Esophagus muscularis mucosa (tissue), 4 donors: ENCODE results near the gene UBA5. TPM values are rescaled to one million over a fixed set of nuclear protein-coding genes. Genes with fewer than 3 reads are reported as not detected.

Experiments
- DNase-seq: peaks from one replicate; pipeline ENCODE4 v3.0.0-alpha.2; 2017; ENCODE audit errors: extremely low spot score
- H3K27ac ChIP-seq, 4 donors: fragments of 200-600 bp; sonication (generic); replicated peaks in 1 of 4; 1 replicate in 3 of 4; 2 replicates in 1 of 4; pipeline ENCODE4 v1.5.1; 2016 to 2019; ENCODE audit warnings: mild to moderate bottlenecking in 1 of 4
- H3K27me3 ChIP-seq, 4 donors: fragments of 200-600 bp; sonication (generic); one replicate each; pipeline versions ENCODE4 v1.5.1 to v1.6.0; 2016 to 2019
- H3K36me3 ChIP-seq, 4 donors: fragments of 200-600 bp; sonication (generic); one replicate each; pipeline ENCODE4 v1.5.1; 2016 to 2019
- H3K4me1 ChIP-seq, 4 donors: fragments of 200-600 bp; sonication (generic); one replicate each; pipeline ENCODE4 v1.5.1; 2016 to 2019
- H3K4me3 ChIP-seq, 4 donors: fragments of 200-600 bp; sonication (generic); 1 replicate in 2 of 4; 2 replicates in 2 of 4; pipeline ENCODE4 v1.5.1; 2016 to 2019; ENCODE audit warnings: mild to moderate bottlenecking in 4 of 4, moderate library complexity in 1 of 4
- H3K9me3 ChIP-seq, 4 donors: fragments of 200-600 bp; sonication (generic); 1 replicate in 3 of 4; 2 replicates in 1 of 4; pipeline ENCODE4 v1.5.1; 2016 to 2019
- CTCF ChIP-seq, 3 experiments: fragments of 200-600 bp in 2 of 3; fragments of 450-650 bp in 1 of 3; sonication (generic) in 2 of 3; IDR thresholded peaks; one replicate each; pipeline ENCODE4 v1.5.1; 2017 to 2019; ENCODE audit warnings: antibody characterized with exemption in 3 of 3, mild to moderate bottlenecking in 2 of 3, moderate library complexity in 1 of 3
- EP300 ChIP-seq: sonication (generic); formaldehyde crosslinking; IDR thresholded peaks from one replicate; pipeline ENCODE4 v1.6.1; 2017; ENCODE audit warnings: antibody characterized with exemption
- POLR2A ChIP-seq: fragments of 450-650 bp; IDR thresholded peaks from one replicate; pipeline ENCODE4 v1.6.1; 2017; ENCODE audit warnings: antibody characterized with exemption, moderate library complexity, mild to moderate bottlenecking, low read depth
- POLR2AphosphoS5 ChIP-seq, 2 donors: sonication (generic); formaldehyde crosslinking; IDR thresholded peaks; one replicate each; pipeline ENCODE4 v1.6.1; 2017; ENCODE audit warnings: antibody characterized with exemption in 2 of 2
- WGBS: methylation state at CpG from one replicate; pipeline ENCODE4 v1.1.5; 2018; 5-methylcytosine and 5-hydroxymethylcytosine counted together
- intact Hi-C: fragments of 100-400 bp; cut with DNase I; formaldehyde crosslinking; loops from one replicate; pipeline ENCODE4 v1.15.1; 2023
- total RNA-seq, 4 donors: library from RNA; depleted of rRNA; stranded (reverse); fragments of >200 nt; gene quantifications; one replicate each; pipeline versions ENCODE4 v1.1.0 to v1.2.1, GENCODE V29; 2016

The UBA5 gene
- total RNA-seq, 4 donors from 2014 or later: 23.7 to 42.2 (median 31.7) TPM

GRCh38 chr3:132660811-132661070 is 612 bp downstream of the UBA5 start:
- peak overlapping the region; percentile 90 to 96 (median 92) for H3K27ac ChIP-seq
- H3K9me3 ChIP-seq: no peaks in the 10 kb centered on the region
- no peak for TF ChIP-seq POLR2A
- TF ChIP-seq EP300: no peak
- no peak for TF ChIP-seq POLR2AphosphoS5 (IDR thresholded peaks at IDR 0.05)
- TF ChIP-seq CTCF (IDR thresholded peaks at IDR 0.05): no peak
- H3K4me1 ChIP-seq: peaks cover 46 to 64% (median 49%) of the 10 kb centered on the region in 4 donors
- intact Hi-C loops: loop anchor here (5.0 kb wide), 1 partner anchor 62 kb away; the partner anchor contains the start of gene NPHP3
- 1% methylated on average over 5 of the region's 5 CpGs for WGBS
- no peaks in the 10 kb centered on the region for H3K36me3 ChIP-seq
- no peak for DNase-seq
- H3K4me3 ChIP-seq: peak overlapping the region; percentile 76 to 96 (median 86)
- H3K27me3 ChIP-seq: no peaks in the 10 kb centered on the region

GRCh38 chr3:132661101-132661500 is 972 bp downstream of the UBA5 start:
- no peaks in the 10 kb centered on the region for H3K27me3 ChIP-seq
- intact Hi-C loops: loop anchor here (5.0 kb wide), 1 partner anchor 61 kb away; the partner anchor contains the start of gene NPHP3
- TF ChIP-seq CTCF (IDR thresholded peaks at IDR 0.05) (no peak), POLR2AphosphoS5 (IDR thresholded peaks at IDR 0.05) (no peak), POLR2A (no peak), EP300 (no peak)
- peaks cover 44 to 62% (median 49%) of the 10 kb centered on the region in 4 donors for H3K4me1 ChIP-seq
- H3K9me3 ChIP-seq: no peaks in the 10 kb centered on the region
- peak overlapping the region; percentile 90 to 96 (median 92) for H3K27ac ChIP-seq
- peak overlapping the region; percentile 76 to 96 (median 86) for H3K4me3 ChIP-seq
- no peak for DNase-seq
- WGBS: 19% methylated on average over 8 of the region's 8 CpGs
- H3K36me3 ChIP-seq: no peaks in the 10 kb centered on the region

GRCh38 chr3:132662212-132662611 is 2.1 kb downstream of the UBA5 start:
- no peak for DNase-seq
- peaks cover 42 to 55% (median 45%) of the 10 kb centered on the region in 4 donors for H3K4me1 ChIP-seq
- TF ChIP-seq POLR2AphosphoS5 (IDR thresholded peaks at IDR 0.05) (no peak), EP300 (no peak), POLR2A (no peak), CTCF (IDR thresholded peaks at IDR 0.05) (no peak)
- H3K4me3 ChIP-seq: no peak overlapping the region
- H3K27ac ChIP-seq: no peak overlapping the region
- no peaks in the 10 kb centered on the region for H3K9me3 ChIP-seq
- H3K36me3 ChIP-seq: peaks cover 0 to 3% (median 0%) of the 10 kb centered on the region in 4 donors
- no peaks in the 10 kb centered on the region for H3K27me3 ChIP-seq
- intact Hi-C loops: loop anchor here (5.0 kb wide), 1 partner anchor 60 kb away; the partner anchor contains the start of gene NPHP3

- Histone ChIP-seq H3K4me3 (no peak overlapping the region), H3K27ac (no peak overlapping the region), H3K4me1 (peaks cover 28 to 34% (median 32%) of the 10 kb centered on the region in 4 donors), H3K36me3 (peaks cover 0 to 18% (median 0%) of the 10 kb centered on the region in 4 donors), H3K27me3 (no peaks in the 10 kb centered on the region), H3K9me3 (no peaks in the 10 kb centered on the region)
- intact Hi-C loops: no loop called here
- no peak for DNase-seq
- TF ChIP-seq CTCF (IDR thresholded peaks at IDR 0.05): no peak
- TF ChIP-seq POLR2AphosphoS5 (IDR thresholded peaks at IDR 0.05): no peak
- TF ChIP-seq POLR2A: no peak
- TF ChIP-seq EP300: no peak
- 50% methylated on average over 3 of the region's 3 CpGs for WGBS
These were observed 5.2 kb downstream of the UBA5 start for GRCh38 chr3:132665230-132665745.

- no peak overlapping the region for H3K27ac ChIP-seq
- 95% methylated on average over 5 of the region's 5 CpGs for WGBS
- peaks cover 0 to 54% (median 25%) of the 10 kb centered on the region in 4 donors for H3K36me3 ChIP-seq
- intact Hi-C loops: no loop called here
- H3K4me1 ChIP-seq: peaks cover 0 to 9% (median 4%) of the 10 kb centered on the region in 4 donors
- TF ChIP-seq EP300 (no peak), POLR2A (no peak)
- H3K4me3 ChIP-seq: no peak overlapping the region
- no peaks in the 10 kb centered on the region for H3K27me3 ChIP-seq
- no peaks in the 10 kb centered on the region for H3K9me3 ChIP-seq
- no peak for DNase-seq
These were observed 9.2 kb downstream of the UBA5 start for GRCh38 chr3:132669256-132669777.
